HuH-7.5 (cell line): ENCODE data around the gene PCCA.
A peak's percentile ranks its signal among the peaks of the same experiment; 100 is the strongest.
"Not testable (repeated sequence)": the region's sequence is repeated elsewhere in the genome, so short reads cannot be mapped to it uniquely, and the experiment has no call there.

Source experiments
- DNase-seq: peaks from one replicate; pipeline ENCODE4 v3.0.0; 2011; ENCODE audit warnings: low spot score

PCCA gene

GRCh38 chr13:100362371-100362770, 273.5 kb downstream of the PCCA start:
- no peak for DNase-seq

- DNase-seq, result no peak
Measured at GRCh38 chr13:100362781-100363180, 273.9 kb downstream of the PCCA start.

GRCh38 chr13:100363285-100363711, 274.4 kb downstream of the PCCA start:
- DNase-seq, result no peak

GRCh38 chr13:100363874-100364273, 275.0 kb downstream of the PCCA start:
- DNase-seq, result no peak

GRCh38 chr13:100364591-100364990, 275.7 kb downstream of the PCCA start:
- no peak for DNase-seq

- DNase-seq, result no peak
Measured at GRCh38 chr13:100365680-100366079, 276.8 kb downstream of the PCCA start.

GRCh38 chr13:100378533-100378932, 289.6 kb downstream of the PCCA start:
- no peak for DNase-seq

GRCh38 chr13:100381595-100382224, 292.8 kb downstream of the PCCA start:
- no peak for DNase-seq

- DNase-seq, result no peak
Measured at GRCh38 chr13:100382785-100383184, 293.9 kb downstream of the PCCA start.

GRCh38 chr13:100387416-100387815, 298.5 kb downstream of the PCCA start:
- no peak for DNase-seq

GRCh38 chr13:100388150-100388549, 299.3 kb downstream of the PCCA start:
- DNase-seq, result not testable (repeated sequence)

- no peak for DNase-seq
Measured at GRCh38 chr13:100388923-100389322, 300.0 kb downstream of the PCCA start.

GRCh38 chr13:100389617-100390016, 300.7 kb downstream of the PCCA start:
- no peak for DNase-seq

GRCh38 chr13:100392709-100393630, 304.1 kb downstream of the PCCA start:
- peak; percentile 28 for DNase-seq

- DNase-seq, result no peak
Measured at GRCh38 chr13:100394005-100394695, 305.3 kb downstream of the PCCA start.

- no peak for DNase-seq
Measured at GRCh38 chr13:100395698-100396373, 306.9 kb downstream of the PCCA start.

GRCh38 chr13:100396776-100397175, 307.9 kb downstream of the PCCA start:
- no peak for DNase-seq

GRCh38 chr13:100397627-100398026, 308.7 kb downstream of the PCCA start:
- no peak for DNase-seq

- DNase-seq, result no peak
Measured at GRCh38 chr13:100398360-100398759, 309.5 kb downstream of the PCCA start.

- DNase-seq, result no peak
Measured at GRCh38 chr13:100399455-100399854, 310.6 kb downstream of the PCCA start.

- DNase-seq, result no peak
Measured at GRCh38 chr13:100403675-100404074, 314.8 kb downstream of the PCCA start.

- DNase-seq, result no peak
Measured at GRCh38 chr13:100409132-100409531, 320.2 kb downstream of the PCCA start.
